MM.1S (cell line): ENCODE measurements around the gene VAV2.

ENCODE experiments used
- DNase-seq: peaks from one replicate; pipeline ENCODE4 v3.0.0-alpha.2; 2015
- H2AFZ ChIP-seq: fragments of 300-600 bp; sonication (generic); 2 replicates; pipeline ENCODE4 v1.6.0; 2016; ENCODE audit warnings: antibody characterized with exemption, low read length
- H3F3A ChIP-seq: fragments of 300-600 bp; sonication (generic); 2 replicates; pipeline ENCODE4 v1.6.1; 2016; ENCODE audit warnings: mild to moderate bottlenecking, antibody characterized with exemption, low read length, moderate library complexity, mixed read lengths; ENCODE audit not compliant: insufficient read depth
- H3K27ac ChIP-seq: fragments of 300-600 bp; sonication (generic); 2 replicates; pipeline ENCODE4 v1.5.1; 2016; ENCODE audit warnings: mild to moderate bottlenecking, low read length
- H3K27me3 ChIP-seq: fragments of 300-600 bp; sonication (generic); replicated peaks from 2 replicates; pipeline ENCODE4 v1.6.0; 2016; ENCODE audit warnings: low read length; ENCODE audit not compliant: insufficient read depth
- H3K36me3 ChIP-seq: fragments of 300-600 bp; sonication (generic); replicated peaks from 2 replicates; pipeline ENCODE4 v1.6.1; 2016; ENCODE audit warnings: mild to moderate bottlenecking, low read length, mixed read lengths; ENCODE audit not compliant: insufficient read depth
- H3K4me1 ChIP-seq: fragments of 300-600 bp; sonication (generic); 2 replicates; pipeline ENCODE4 v1.6.1; 2016; ENCODE audit warnings: low read length, mixed read lengths
- H3K4me2 ChIP-seq: fragments of 300-600 bp; sonication (generic); 2 replicates; pipeline ENCODE4 v1.6.0; 2016; ENCODE audit warnings: low read depth, low read length
- H3K4me3 ChIP-seq: fragments of 300-600 bp; sonication (generic); 2 replicates; pipeline ENCODE4 v1.5.1; 2016; ENCODE audit warnings: low read length, mixed read lengths
- H3K79me2 ChIP-seq: fragments of 300-600 bp; sonication (generic); 2 replicates; pipeline ENCODE4 v1.6.1; 2016; ENCODE audit warnings: mixed run types, low read length, mixed read lengths
- H3K9ac ChIP-seq: fragments of 300-600 bp; sonication (generic); 2 replicates; pipeline ENCODE4 v1.6.1; 2016; ENCODE audit warnings: low read length, mixed read lengths
- H3K9me2 ChIP-seq: fragments of 300-600 bp; sonication (generic); replicated peaks from 2 replicates; pipeline ENCODE4 v1.6.1; 2016; ENCODE audit warnings: mild to moderate bottlenecking, low read length, mixed read lengths; ENCODE audit not compliant: insufficient read depth
- H3K9me3 ChIP-seq: fragments of 300-600 bp; sonication (generic); replicated peaks from 2 replicates; pipeline ENCODE4 v1.6.1; 2016; ENCODE audit warnings: mild to moderate bottlenecking, low read length, mixed read lengths; ENCODE audit not compliant: insufficient read depth
- H4K20me1 ChIP-seq: fragments of 300-600 bp; sonication (generic); 2 replicates; pipeline ENCODE4 v1.6.1; 2016; ENCODE audit warnings: mild to moderate bottlenecking, low read length, moderate library complexity, mixed read lengths; ENCODE audit not compliant: insufficient read depth
- CTCF ChIP-seq: fragments of 300-600 bp; sonication (generic); IDR thresholded peaks from 2 replicates; pipeline ENCODE4 v1.5.1; 2016; ENCODE audit warnings: antibody characterized with exemption, low read length, mixed read lengths
- EZH2 ChIP-seq: fragments of 300-600 bp; sonication (generic); optimal IDR thresholded peaks from 2 replicates; pipeline ENCODE3; 2017; ENCODE audit warnings: low read depth, mild to moderate bottlenecking, antibody characterized with exemption, low read length, mixed read lengths
- EZH2phosphoT487 ChIP-seq: fragments of 300-600 bp; sonication (generic); IDR thresholded peaks from 2 replicates; pipeline ENCODE4 v1.6.1; 2018; ENCODE audit warnings: antibody characterized with exemption, low read length

The VAV2 gene

GRCh38 chr9:133953976-133954709 lies 38.0 kb downstream of the VAV2 start:
- H3K4me2 ChIP-seq = no peak overlapping the region
- no peaks in the 10 kb centered on the region for H3K4me1 ChIP-seq

GRCh38 chr9:133953621-133953975 lies 38.5 kb downstream of the VAV2 start:
- H4K20me1 ChIP-seq = no peaks in the 10 kb centered on the region

More at GRCh38 chr9:133953976-133954709, 38.0 kb downstream of the VAV2 start:
- Histone ChIP-seq H3K4me3 (no peak overlapping the region), H4K20me1 (no peaks in the 10 kb centered on the region), H3F3A (no peaks in the 10 kb centered on the region), H2AFZ (no peak overlapping the region), H3K27me3 (peaks cover 45% of the 10 kb centered on the region), H3K79me2 (no peaks in the 10 kb centered on the region), H3K36me3 (no peaks in the 10 kb centered on the region), H3K9ac (no peak overlapping the region), H3K27ac (no peak overlapping the region), H3K9me2 (no peaks in the 10 kb centered on the region), H3K9me3 (no peaks in the 10 kb centered on the region)
- DNase-seq = no peak
- TF ChIP-seq CTCF = no peak
- TF ChIP-seq EZH2phosphoT487 = no peak
- TF ChIP-seq EZH2 = no peak

GRCh38 chr9:133952598-133953550 lies 39.2 kb downstream of the VAV2 start:
- no peaks in the 10 kb centered on the region for H3K9me2 ChIP-seq
- H3K79me2 ChIP-seq = no peaks in the 10 kb centered on the region
- no peak overlapping the region for H2AFZ ChIP-seq
- no peaks in the 10 kb centered on the region for H3K4me1 ChIP-seq
- H3K4me2 ChIP-seq = no peak overlapping the region
- no peak overlapping the region for H3K4me3 ChIP-seq
- no peaks in the 10 kb centered on the region for H3K36me3 ChIP-seq
- no peak overlapping the region for H3K9ac ChIP-seq
- H3F3A ChIP-seq = no peaks in the 10 kb centered on the region
- DNase-seq = no peak
- no peaks in the 10 kb centered on the region for H4K20me1 ChIP-seq
- H3K27ac ChIP-seq = no peak overlapping the region
- no peaks in the 10 kb centered on the region for H3K9me3 ChIP-seq
- peaks cover 41% of the 10 kb centered on the region for H3K27me3 ChIP-seq
- TF ChIP-seq EZH2 (no peak), EZH2phosphoT487 (no peak), CTCF (no peak)

More at GRCh38 chr9:133953621-133953975, 38.5 kb downstream of the VAV2 start:
- no peak overlapping the region for H3K27ac ChIP-seq
- no peak overlapping the region for H3K4me3 ChIP-seq
- H2AFZ ChIP-seq = no peak overlapping the region
- H3K4me1 ChIP-seq = no peaks in the 10 kb centered on the region
- no peak for TF ChIP-seq CTCF
- TF ChIP-seq EZH2 = no peak
- no peak overlapping the region for H3K4me2 ChIP-seq
- no peaks in the 10 kb centered on the region for H3F3A ChIP-seq
- no peaks in the 10 kb centered on the region for H3K9me3 ChIP-seq
- no peaks in the 10 kb centered on the region for H3K36me3 ChIP-seq
- no peaks in the 10 kb centered on the region for H3K9me2 ChIP-seq
- H3K9ac ChIP-seq = no peak overlapping the region
- no peaks in the 10 kb centered on the region for H3K79me2 ChIP-seq
- peaks cover 41% of the 10 kb centered on the region for H3K27me3 ChIP-seq
- DNase-seq = no peak
